K562 (cell line): ENCODE results near the gene UBE3B. TPM values are rescaled to one million over a fixed set of nuclear protein-coding genes. Genes with fewer than 3 reads are reported as not detected.
A peak's percentile ranks its signal among the peaks of the same experiment; 100 is the strongest.

Experiments used
- CREM ChIP-seq: IDR thresholded peaks from 2 replicates; pipeline ENCODE4 v1.6.1; 2014; ENCODE audit warnings: antibody characterized with exemption, low read depth
- E2F1 ChIP-seq: sonication (generic); formaldehyde crosslinking; IDR thresholded peaks from 2 replicates; pipeline ENCODE4 v1.8.1; 2023; ENCODE audit warnings: mild to moderate bottlenecking, missing genetic modification reagents, moderate library complexity
- ETS2 ChIP-seq: IDR thresholded peaks from 2 replicates; pipeline ENCODE4 v1.6.1; 2016; ENCODE audit warnings: borderline replicate concordance, missing genetic modification characterization, mild to moderate bottlenecking, moderate library complexity, missing compliant biosample characterization; ENCODE audit not compliant: poor library complexity, severe bottlenecking
- HOMEZ ChIP-seq: fragments of 250-450 bp; sonication (Bioruptor Pico); IDR thresholded peaks from 2 replicates; pipeline ENCODE4 v1.4.0; 2020; ENCODE audit warnings: mild to moderate bottlenecking, moderate library complexity
- NRF1 ChIP-seq, 2 experiments: fragments of 450-650 bp; IDR thresholded peaks in 1 of 2; conservative IDR thresholded peaks in 1 of 2; 2 replicates each; pipeline ENCODE4 v1.6.1; 2014; ENCODE audit warnings: mild to moderate bottlenecking in 2 of 2
- NUFIP1 ChIP-seq: fragments of 450-650 bp; IDR thresholded peaks from 2 replicates; pipeline ENCODE4 v1.6.1; 2018; ENCODE audit not compliant: partially characterized antibody
- POLR2AphosphoS2 ChIP-seq: IDR thresholded peaks from 2 replicates; pipeline ENCODE4 v1.6.1; 2012; ENCODE audit warnings: low read length, improper control_type of control experiment
- PTTG1 ChIP-seq: fragments of 450-650 bp; IDR thresholded peaks from 2 replicates; pipeline ENCODE4 v1.6.1; 2016; ENCODE audit warnings: low read depth, mild to moderate bottlenecking, missing genetic modification characterization, missing compliant biosample characterization
- RBFOX2 ChIP-seq: fragments of 200-400 bp; formaldehyde crosslinking; IDR thresholded peaks from 2 replicates; pipeline ENCODE4 v1.6.1; 2017; ENCODE audit warnings: low read depth, mild to moderate bottlenecking, low read length, moderate library complexity
- RCOR1 ChIP-seq, 2 experiments: IDR thresholded peaks; 2 replicates each; pipeline ENCODE4 v1.6.1; 2012; ENCODE audit warnings: low read depth in 2 of 2, low read length in 2 of 2, borderline replicate concordance in 1 of 2, improper control_type of control experiment in 1 of 2
- REST ChIP-seq, 2 experiments: fragments of 450-650 bp; formaldehyde crosslinking in 1 of 2; IDR thresholded peaks; 2 replicates each; pipeline versions ENCODE4 v1.4.0 to v1.6.1; 2014 to 2020; ENCODE audit warnings: mild to moderate bottlenecking in 2 of 2, borderline replicate concordance in 1 of 2, low read depth in 1 of 2
- SMAD2 ChIP-seq: fragments of 150-350 bp; IDR thresholded peaks from 2 replicates; pipeline ENCODE4 v1.6.1; 2014; ENCODE audit warnings: low read depth, mild to moderate bottlenecking, low read length
- SMAD3 ChIP-seq: fragments of 450-650 bp; formaldehyde crosslinking; conservative IDR thresholded peaks from 2 replicates; pipeline ENCODE4 v1.4.0; 2020; ENCODE audit warnings: mild to moderate bottlenecking
- SMC3 ChIP-seq: conservative IDR thresholded peaks from 2 replicates; pipeline ENCODE4 v1.6.1; 2011; ENCODE audit warnings: low read depth, low read length, improper control_type of control experiment; ENCODE audit not compliant: insufficient read depth
- SRSF3 ChIP-seq: fragments of 200-400 bp; formaldehyde crosslinking; IDR thresholded peaks from 2 replicates; pipeline ENCODE4 v1.6.1; 2016; ENCODE audit warnings: mild to moderate bottlenecking, low read length, moderate library complexity; ENCODE audit not compliant: insufficient read depth
- TBP ChIP-seq: optimal IDR thresholded peaks from 2 replicates; pipeline ENCODE3; 2011; ENCODE audit warnings: low read depth, low read length, improper control_type of control experiment
- ZEB2 ChIP-seq: fragments of 450-650 bp; IDR thresholded peaks from 2 replicates; pipeline ENCODE4 v1.6.1; 2016
- ZKSCAN1 ChIP-seq: fragments of 150-350 bp; IDR thresholded peaks from 2 replicates; pipeline ENCODE4 v1.6.1; 2016; ENCODE audit warnings: low read depth, low read length
- polyA plus RNA-seq, 8 experiments: library from polyadenylated mRNA; depleted of rRNA in 4 of 8; stranded (reverse) in 5 of 8; unstranded in 3 of 8; fragments of >200 nt; fragmentation: Nextera tagmentation in 2 of 8; fragmentation: Illumina TruSeq in 1 of 8; extraction: Ambion mirVana in 2 of 8; extraction: Trizol in 1 of 8; gene quantifications; 2 replicates each; pipeline versions ENCODE4 v1.2.1 to v1.2.3, GENCODE V29; 2011 to 2014; ENCODE audit warnings: inconsistent platforms in 1 of 8, missing spikeins in 1 of 8
- total RNA-seq, 7 experiments: library from RNA; depleted of rRNA in 6 of 7; stranded (reverse); fragments of >200 nt in 6 of 7; fragmentation: Illumina TruSeq in 2 of 7; extraction: Trizol in 2 of 7; gene quantifications; 2 replicates each; pipeline versions ENCODE4 v1.2.1 to v1.2.3, GENCODE V29; 2011 to 2021; ENCODE audit warnings: low replicate concordance in 1 of 7

UBE3B gene
- total and polyA plus RNA-seq, 9 of the 15 experiments (the other 6 are each of a cell fraction or from before 2014, with no cell fraction given): 7.6 to 23.6 (median 15.5) TPM

GRCh38 chr12:109428037-109428629 is 49.3 kb upstream of the UBE3B start (continued):
- TF ChIP-seq REST (IDR thresholded peaks at IDR 0.05; ENCODE audit: borderline replicate concordance) (peak; percentile 45; the same call in 1 of the 2 replicates), REST (CRISPR knock-in tag; IDR thresholded peaks at IDR 0.05; ENCODE audit: low read depth) (no peak), RBFOX2 (no peak), NRF1 (conservative IDR thresholded peaks at IDR 0.05 in 1 of 2, IDR thresholded peaks at IDR 0.05 in 1 of 2) (no peak), ETS2 (tag) (no peak), RCOR1 (IDR thresholded peaks at IDR 0.05; ENCODE audit: borderline replicate concordance in 1 of 2, low read depth in 2 of 2, low read length in 2 of 2) (0 out of 4 replicates have a peak, but pooled peaks of 1 of the 2 experiments have one; percentile 22), POLR2AphosphoS2 (no peak), SMC3 (peak; percentile 78), SRSF3 (no peak), TBP (no peak), E2F1 (CRISPR knock-in tag) (no peak), ZEB2 (0 out of 2 replicates have a peak, but pooled peaks have one; percentile 30), ZKSCAN1 (no peak), CREM (peak; percentile 51; the same call in 1 of the 2 replicates), HOMEZ (CRISPR knock-in tag) (no peak), NUFIP1 (no peak), PTTG1 (no peak), SMAD2 (no peak), SMAD3 (no peak)
